Body of pancreas (tissue), 4 donors: ENCODE data around the gene PRKAB2. TPM values are rescaled to one million over a fixed set of nuclear protein-coding genes. Genes with fewer than 3 reads are reported as not detected.
"Not testable (repeated sequence)": the region's sequence is repeated elsewhere in the genome, so short reads cannot be mapped to it uniquely, and the experiment has no call there.

Source experiments
- ATAC-seq: fragments of 150-250 bp; one replicate; pipeline ENCODE4 v1.9.1; 2016
- DNase-seq, 4 donors: peaks; one replicate each; pipeline ENCODE4 v3.0.0-alpha.2; 2019
- H3K27ac ChIP-seq, 4 donors: fragments of 200-600 bp; sonication (generic); 1 replicate in 3 of 4; 2 replicates in 1 of 4; pipeline versions ENCODE4 v1.5.1 to v1.6.1; 2016 to 2019; ENCODE audit warnings: mild to moderate bottlenecking in 1 of 4, mixed read lengths in 1 of 4, moderate library complexity in 1 of 4
- H3K27me3 ChIP-seq, 2 donors: fragments of 200-600 bp; sonication (generic); one replicate each; pipeline ENCODE4 v1.6.0; 2016; ENCODE audit warnings: mild to moderate bottlenecking in 1 of 2
- H3K36me3 ChIP-seq, 2 donors: fragments of 200-600 bp; sonication (generic); replicated peaks in 1 of 2; 2 replicates each; pipeline ENCODE4 v1.5.1; 2016; ENCODE audit warnings: low read depth in 2 of 2; ENCODE audit not compliant: insufficient read depth in 1 of 2
- H3K4me1 ChIP-seq: fragments of 200-600 bp; sonication (generic); one replicate; pipeline ENCODE4 v1.6.0; 2016
- H3K4me3 ChIP-seq, 2 donors: fragments of 200-600 bp; sonication (generic); 1 replicate in 1 of 2; 2 replicates in 1 of 2; pipeline ENCODE4 v1.5.1; 2016 to 2019
- H3K9me3 ChIP-seq, 3 donors: fragments of 200-600 bp; sonication (generic); 1 replicate in 2 of 3; 2 replicates in 1 of 3; pipeline ENCODE4 v1.5.1; 2016
- POLR2A ChIP-seq, 3 donors: fragments of 450-650 bp; IDR thresholded peaks; one replicate each; pipeline ENCODE4 v1.6.1; 2016; ENCODE audit warnings: antibody characterized with exemption in 3 of 3, mild to moderate bottlenecking in 2 of 3
- WGBS, 2 donors: methylation state at CpG; one replicate each; pipeline ENCODE4 v1.1.5; 2017; 5-methylcytosine and 5-hydroxymethylcytosine counted together
- intact Hi-C: fragments of 100-400 bp; cut with DNase I; formaldehyde crosslinking; loops from one replicate; pipeline ENCODE4 v1.15.1; 2023
- total RNA-seq, 2 donors: library from RNA; depleted of rRNA; stranded (reverse); fragments of >200 nt; gene quantifications; one replicate each; pipeline ENCODE4 v1.1.0, GENCODE V29; 2016
- TF ChIP-seq, protein P1 (sequence below), 7 experiments: fragments of 450-650 bp in 4 of 7; fragments of 200-600 bp in 3 of 7; sonication (generic) in 3 of 7; IDR thresholded peaks; one replicate each; pipeline ENCODE4 v1.5.1; 2016 to 2019; ENCODE audit warnings: antibody characterized with exemption in 7 of 7

The PRKAB2 gene
- total RNA-seq, 2 donors from 2014 or later: 11.9 to 19.5 TPM

DNA sequence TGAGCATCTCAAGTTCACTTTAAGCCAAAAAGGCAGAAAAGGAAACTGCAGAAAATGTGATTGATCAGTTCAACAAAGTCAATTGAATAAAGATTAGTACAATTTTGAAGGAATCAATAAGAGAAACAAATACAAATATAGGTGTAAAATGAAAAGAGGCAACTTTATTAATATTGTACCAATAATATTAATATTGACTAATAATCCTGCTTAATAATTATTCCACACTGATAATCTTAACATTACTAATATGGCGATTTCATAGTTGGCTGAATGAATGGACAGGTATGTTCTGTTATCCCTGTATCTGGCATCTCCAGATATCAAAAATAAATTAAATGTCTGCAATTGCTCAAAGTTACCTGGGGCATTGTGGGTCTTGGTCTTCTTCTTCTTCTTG, 61.8 kb downstream of the PRKAB2 start:
- intact Hi-C loops: no loop called here

GRCh38 chr1:147109762-147110161, 62.5 kb downstream of the PRKAB2 start:
- Histone ChIP-seq H3K27me3 (no peaks in the 10 kb centered on the region), H3K9me3 (no peaks in the 10 kb centered on the region), H3K36me3 (no peaks in the 10 kb centered on the region), H3K4me3 (no peak overlapping the region), H3K27ac (no peak overlapping the region), H3K4me1 (no peaks in the 10 kb centered on the region)
- ATAC-seq (no peak), DNase-seq (no peak)
- TF ChIP-seq, protein P1, sequence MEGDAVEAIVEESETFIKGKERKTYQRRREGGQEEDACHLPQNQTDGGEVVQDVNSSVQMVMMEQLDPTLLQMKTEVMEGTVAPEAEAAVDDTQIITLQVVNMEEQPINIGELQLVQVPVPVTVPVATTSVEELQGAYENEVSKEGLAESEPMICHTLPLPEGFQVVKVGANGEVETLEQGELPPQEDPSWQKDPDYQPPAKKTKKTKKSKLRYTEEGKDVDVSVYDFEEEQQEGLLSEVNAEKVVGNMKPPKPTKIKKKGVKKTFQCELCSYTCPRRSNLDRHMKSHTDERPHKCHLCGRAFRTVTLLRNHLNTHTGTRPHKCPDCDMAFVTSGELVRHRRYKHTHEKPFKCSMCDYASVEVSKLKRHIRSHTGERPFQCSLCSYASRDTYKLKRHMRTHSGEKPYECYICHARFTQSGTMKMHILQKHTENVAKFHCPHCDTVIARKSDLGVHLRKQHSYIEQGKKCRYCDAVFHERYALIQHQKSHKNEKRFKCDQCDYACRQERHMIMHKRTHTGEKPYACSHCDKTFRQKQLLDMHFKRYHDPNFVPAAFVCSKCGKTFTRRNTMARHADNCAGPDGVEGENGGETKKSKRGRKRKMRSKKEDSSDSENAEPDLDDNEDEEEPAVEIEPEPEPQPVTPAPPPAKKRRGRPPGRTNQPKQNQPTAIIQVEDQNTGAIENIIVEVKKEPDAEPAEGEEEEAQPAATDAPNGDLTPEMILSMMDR (IDR thresholded peaks at IDR 0.05): no peak
- no peak for TF ChIP-seq POLR2A (IDR thresholded peaks at IDR 0.05)
- WGBS, 2 donors: 30 to 32% methylated on average over 4 of the region's 4 CpGs
- intact Hi-C loops: no loop called here

More for the DNA sequence above, 61.8 kb downstream of the PRKAB2 start:
- Histone ChIP-seq H3K36me3 (no peaks in the 10 kb centered on the region), H3K4me3 (no peak overlapping the region), H3K27me3 (no peaks in the 10 kb centered on the region), H3K4me1 (no peaks in the 10 kb centered on the region), H3K9me3 (no peaks in the 10 kb centered on the region), H3K27ac (no peak overlapping the region)
- DNase-seq: no peak
- no peak for ATAC-seq
- TF ChIP-seq POLR2A (IDR thresholded peaks at IDR 0.05): no peak
- TF ChIP-seq, protein P1 (IDR thresholded peaks at IDR 0.05): no peak
- WGBS, 2 donors: 73 to 89% methylated on average over 1 of the region's 1 CpG

GRCh38 chr1:147109041-147109440, 63.2 kb downstream of the PRKAB2 start:
- WGBS, 2 donors: 57 to 93% methylated on average over 1 of the region's 1 CpG
- no peaks in the 10 kb centered on the region for H3K9me3 ChIP-seq

DNA sequence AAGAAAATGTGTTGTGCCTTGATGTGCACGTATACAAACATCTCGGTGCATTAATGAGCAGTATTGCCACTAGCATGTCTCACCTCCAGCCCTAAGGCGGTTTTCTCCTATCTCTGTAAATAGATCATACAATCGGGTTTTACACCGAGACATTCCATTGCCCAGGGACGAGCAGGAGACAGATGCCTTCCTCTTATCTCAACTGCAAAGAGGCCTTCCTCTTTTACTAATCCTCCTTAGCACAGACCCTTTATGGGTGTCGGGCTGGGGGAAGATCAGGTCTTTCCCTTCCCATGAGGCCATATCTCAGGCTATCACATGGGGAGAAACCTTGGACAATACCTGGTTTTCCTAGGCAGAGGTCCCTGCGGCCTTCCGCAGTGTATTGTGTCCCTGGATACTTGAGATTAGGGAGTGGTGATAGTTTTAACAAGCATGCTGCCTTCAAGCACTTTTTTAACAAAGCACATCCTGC, 65.8 kb downstream of the PRKAB2 start:
- ATAC-seq, H3K27ac ChIP-seq, DNase-seq, H3K4me1 ChIP-seq, H3K9me3 ChIP-seq, H3K4me3 ChIP-seq, H3K36me3 ChIP-seq, H3K27me3 ChIP-seq, intact Hi-C loops: not testable (repeated sequence)
- WGBS, 2 donors: 66 to 77% methylated on average over 9 of the region's 9 CpGs

More at GRCh38 chr1:147109041-147109440, 63.2 kb downstream of the PRKAB2 start:
- Histone ChIP-seq H3K27ac (no peak overlapping the region), H3K4me1 (no peaks in the 10 kb centered on the region), H3K27me3 (no peaks in the 10 kb centered on the region), H3K36me3 (no peaks in the 10 kb centered on the region), H3K4me3 (no peak overlapping the region)
- intact Hi-C loops: no loop called here
- ATAC-seq (no peak), DNase-seq (no peak)
- TF ChIP-seq POLR2A (IDR thresholded peaks at IDR 0.05): no peak
- TF ChIP-seq, protein P1 (IDR thresholded peaks at IDR 0.05): no peak

- no peak overlapping the region for H3K27ac ChIP-seq
- TF ChIP-seq, protein P1 (IDR thresholded peaks at IDR 0.05): no peak
- TF ChIP-seq POLR2A (IDR thresholded peaks at IDR 0.05): no peak
- H3K4me3 ChIP-seq: no peak overlapping the region
- H3K9me3 ChIP-seq: no peaks in the 10 kb centered on the region
- H3K36me3 ChIP-seq: no peaks in the 10 kb centered on the region
- no peaks in the 10 kb centered on the region for H3K27me3 ChIP-seq
- ATAC-seq (no peak), DNase-seq (no peak)
- WGBS, 2 donors: 66 to 78% methylated on average over 8 of the region's 8 CpGs
- intact Hi-C loops: no loop called here
- no peaks in the 10 kb centered on the region for H3K4me1 ChIP-seq
Observed at GRCh38 chr1:147105909-147106308, 66.4 kb downstream of the PRKAB2 start.

Other genes with a start within 250 kb of the PRKAB2 start
- 10 to 100 TPM; 28.3 to 32.0 TPM for gene NBPF12, start 234.1 kb downstream of the PRKAB2 start, total RNA-seq
- 10 to 100 TPM; 30.6 to 68.6 TPM for gene FMO5, start 52.9 kb upstream of the PRKAB2 start, total RNA-seq
- gene CHD1L, start 70.2 kb upstream of the PRKAB2 start, total RNA-seq: 10 to 100 TPM; 11.5 to 21.5 TPM